GM12878 (cell line): ENCODE results near the gene THAP9. TPM values are rescaled to one million over a fixed set of nuclear protein-coding genes. Genes with fewer than 3 reads are reported as not detected.

ENCODE experiments used
- CBFB ChIP-seq: IDR thresholded peaks from 2 replicates; pipeline ENCODE4 v1.6.1; 2016; ENCODE audit warnings: antibody characterized with exemption, low read depth
- GATAD2B ChIP-seq: fragments of 450-650 bp; conservative IDR thresholded peaks from 2 replicates; pipeline ENCODE4 v1.6.1; 2017; ENCODE audit warnings: low read depth, mild to moderate bottlenecking, moderate library complexity
- PRDM15 ChIP-seq: fragments of 450-650 bp; formaldehyde crosslinking; IDR thresholded peaks from 2 replicates; pipeline ENCODE4 v1.4.0; 2020; ENCODE audit warnings: mild to moderate bottlenecking, moderate library complexity
- RCOR1 ChIP-seq: conservative IDR thresholded peaks from 2 replicates; pipeline ENCODE4 v1.6.1; 2012; ENCODE audit warnings: low read depth, low read length, improper control_type of control experiment
- SIX5 ChIP-seq: IDR thresholded peaks from 2 replicates; pipeline ENCODE4 v1.6.1; 2011; ENCODE audit warnings: mild to moderate bottlenecking, low read depth, low read length, moderate library complexity; ENCODE audit not compliant: severe bottlenecking
- SREBF1 ChIP-seq: IDR thresholded peaks from 2 replicates; pipeline ENCODE4 v1.6.1; 2012; ENCODE audit warnings: mild to moderate bottlenecking, low read length
- STAT1 ChIP-seq: fragments of 450-650 bp; conservative IDR thresholded peaks from 2 replicates; pipeline ENCODE4 v1.6.1; 2014; ENCODE audit warnings: antibody characterized with exemption, mild to moderate bottlenecking
- TCF12 ChIP-seq: IDR thresholded peaks from 2 replicates; pipeline ENCODE4 v1.6.1; 2011; ENCODE audit warnings: low read depth, mild to moderate bottlenecking, low read length
- YY1 ChIP-seq: IDR thresholded peaks from 2 replicates; pipeline ENCODE4 v1.6.1; 2011; ENCODE audit warnings: low read depth, mild to moderate bottlenecking, low read length
- ZNF207 ChIP-seq: fragments of 450-650 bp; IDR thresholded peaks from 2 replicates; pipeline ENCODE4 v1.6.1; 2014; ENCODE audit warnings: antibody characterized with exemption, mild to moderate bottlenecking, borderline replicate concordance
- polyA plus RNA-seq, 11 experiments: library from polyadenylated mRNA; depleted of rRNA in 4 of 11; unstranded in 6 of 11; stranded (reverse) in 5 of 11; fragments of >200 nt; fragmentation: Nextera tagmentation in 4 of 11; fragmentation: Illumina TruSeq in 1 of 11; extraction: Ambion mirVana in 4 of 11; extraction: Trizol in 1 of 11; gene quantifications; 1 replicate in 1 of 11; 2 replicates in 10 of 11; pipeline versions ENCODE4 v1.2.1 to v1.2.3, GENCODE V29; 2011 to 2016; ENCODE audit warnings: inconsistent platforms in 2 of 11, missing spikeins in 2 of 11, low read depth in 1 of 11
- total RNA-seq, 4 experiments: library from RNA; depleted of rRNA in 3 of 4; stranded (reverse); fragments of >200 nt in 3 of 4; fragmentation: Illumina TruSeq in 1 of 4; extraction: Trizol in 1 of 4; gene quantifications; 2 replicates each; pipeline versions ENCODE4 v1.2.1 to v1.2.3, GENCODE V29; 2013 to 2021

The THAP9 gene
- total and polyA plus RNA-seq, 10 of the 15 experiments (the other 5 are each of a cell fraction or from before 2014, with no cell fraction given): 2.1 to 4.9 (median 3.3) TPM

DNA sequence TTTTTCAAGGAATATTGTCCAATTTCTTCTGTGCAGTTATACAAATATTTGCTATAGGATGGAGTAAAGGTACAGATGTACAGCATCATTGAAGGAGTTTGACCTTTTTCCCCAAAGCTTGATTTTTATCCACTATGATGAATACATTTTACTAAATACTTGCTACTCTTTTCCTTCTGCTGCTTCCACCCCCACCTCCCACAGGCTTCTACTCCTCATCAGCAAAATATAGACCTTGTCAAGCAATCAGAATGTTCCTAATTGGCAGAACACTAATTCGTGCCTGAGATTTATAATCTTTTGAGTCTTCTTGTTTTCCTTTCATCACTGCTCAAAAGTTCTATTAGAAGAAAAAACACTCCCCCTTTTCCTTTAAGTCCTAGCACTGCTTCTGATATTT lies 3.8 kb upstream of the THAP9 start (continued):
- TF ChIP-seq PRDM15 (CRISPR knock-in tag) (no peak), SREBF1 (no peak), YY1 (no peak), STAT1 (no peak), ZNF207 (no peak), GATAD2B (no peak), SIX5 (no peak), CBFB (no peak), TCF12 (no peak), RCOR1 (no peak)
